Brain microvascular endothelial cell (primary cell): Measurements from ENCODE around the gene UPF1.

Source experiments
- DNase-seq: peaks from one replicate; pipeline ENCODE4 v3.0.0-alpha.2; 2020
- H3K27ac ChIP-seq: fragments of 250-450 bp; sonication (Bioruptor Pico); 2 replicates; pipeline ENCODE4 v1.5.1; 2020; ENCODE audit warnings: mild to moderate bottlenecking, moderate library complexity
- H3K27me3 ChIP-seq: fragments of 250-450 bp; sonication (Bioruptor Pico); replicated peaks from 2 replicates; pipeline ENCODE4 v1.5.1; 2020; ENCODE audit warnings: mild to moderate bottlenecking
- H3K36me3 ChIP-seq: fragments of 250-450 bp; sonication (Bioruptor Pico); replicated peaks from 2 replicates; pipeline ENCODE4 v1.5.1; 2020; ENCODE audit warnings: mild to moderate bottlenecking
- H3K4me3 ChIP-seq: 2 replicates; pipeline ENCODE4 v1.5.1; 2011; ENCODE audit warnings: low read depth, mild to moderate bottlenecking, control low read depth, low read length, moderate library complexity
- CTCF ChIP-seq: IDR thresholded peaks from 2 replicates; pipeline ENCODE4 v1.5.1; 2011; ENCODE audit warnings: low read depth, mild to moderate bottlenecking, moderate library complexity, low read length, control low read depth, inconsistent platforms; ENCODE audit errors: missing control alignments
- in situ Hi-C: cut with HindIII; loops from 2 replicates; pipeline ENCODE4 v1.10.0; 2017; ENCODE audit warnings: low sequenced_read_pairs, low pct_ligation_motif_present

Gene UPF1

DNA sequence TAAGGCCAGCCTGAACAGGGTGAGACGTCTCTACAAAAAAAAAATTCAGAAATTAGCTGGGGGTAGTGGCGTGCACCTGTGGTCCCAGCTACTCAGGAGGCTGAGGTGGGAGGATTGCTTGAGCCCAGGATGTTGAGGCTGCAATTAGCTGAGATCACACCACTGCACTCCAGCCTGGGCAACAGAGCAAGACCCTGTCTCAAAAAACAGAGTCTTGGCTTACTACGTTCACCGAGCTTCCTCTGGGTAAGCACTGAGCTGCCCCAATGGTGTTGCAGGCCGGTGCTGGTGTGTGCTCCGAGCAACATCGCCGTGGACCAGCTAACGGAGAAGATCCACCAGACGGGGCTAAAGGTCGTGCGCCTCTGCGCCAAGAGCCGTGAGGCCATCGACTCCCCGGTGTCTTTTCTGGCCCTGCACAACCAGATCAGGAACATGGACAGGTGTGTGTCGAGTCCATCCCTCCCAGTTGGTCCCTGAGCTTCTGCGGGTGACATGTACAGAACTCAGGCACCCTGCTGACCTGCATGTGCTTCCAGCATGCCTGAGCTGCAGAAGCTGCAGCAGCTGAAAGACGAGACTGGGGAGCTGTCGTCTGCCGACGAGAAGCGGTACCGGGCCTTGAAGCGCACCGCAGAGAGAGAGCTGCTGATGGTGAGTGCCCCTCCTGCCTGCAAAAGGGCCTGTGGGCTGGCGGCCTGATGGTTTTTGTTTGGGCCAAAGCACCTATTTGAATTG, 24.1 kb downstream of the UPF1 start:
- Histone ChIP-seq H3K4me3 (no peak overlapping the region), H3K27me3 (no peaks in the 10 kb centered on the region), H3K27ac (no peak overlapping the region), H3K36me3 (peaks cover 94% of the 10 kb centered on the region)
- TF ChIP-seq CTCF: no peak
- in situ Hi-C loops: loop anchor here (25.0 kb wide), 1 partner anchor 269 kb away; the partner anchor contains the start of gene REX1BD
- DNase-seq: no peak

GRCh38 chr19:18856385-18857126, 24.8 kb downstream of the UPF1 start:
- in situ Hi-C loops: loop anchor here (25.0 kb wide), 1 partner anchor 269 kb away; the partner anchor contains the start of gene REX1BD
- Histone ChIP-seq H3K27ac (no peak overlapping the region), H3K27me3 (no peaks in the 10 kb centered on the region), H3K36me3 (peaks cover 94% of the 10 kb centered on the region), H3K4me3 (no peak overlapping the region)
- DNase-seq: peak; percentile 32
- TF ChIP-seq CTCF: peak; percentile 67

- Histone ChIP-seq H3K36me3 (peaks cover 94% of the 10 kb centered on the region), H3K27me3 (no peaks in the 10 kb centered on the region), H3K4me3 (no peak overlapping the region), H3K27ac (no peak overlapping the region)
- in situ Hi-C loops: loop anchor here (25.0 kb wide), 1 partner anchor 270 kb away; the partner anchor contains the start of gene REX1BD
- no peak for TF ChIP-seq CTCF
- no peak for DNase-seq
Measured at GRCh38 chr19:18857223-18857622, 25.5 kb downstream of the UPF1 start.

- in situ Hi-C loops: loop anchor here (25.0 kb wide), 1 partner anchor 272 kb away; the partner anchor contains the start of gene REX1BD
- no peaks in the 10 kb centered on the region for H3K27me3 ChIP-seq
- peaks cover 95% of the 10 kb centered on the region for H3K36me3 ChIP-seq
- DNase-seq: no peak
- H3K27ac ChIP-seq: no peak overlapping the region
- H3K4me3 ChIP-seq: no peak overlapping the region
- no peak for TF ChIP-seq CTCF
Measured at GRCh38 chr19:18858906-18859646, 27.3 kb downstream of the UPF1 start.

GRCh38 chr19:18859676-18860301, 28.0 kb downstream of the UPF1 start:
- Histone ChIP-seq H3K36me3 (peaks cover 90% of the 10 kb centered on the region), H3K27me3 (no peaks in the 10 kb centered on the region), H3K4me3 (no peak overlapping the region), H3K27ac (no peak overlapping the region)
- no peak for TF ChIP-seq CTCF
- DNase-seq: no peak
- in situ Hi-C loops: loop anchor here (25.0 kb wide), 1 partner anchor 272 kb away; the partner anchor contains the start of gene REX1BD
